ENCODE results near the gene PITPNM2.

DNA sequence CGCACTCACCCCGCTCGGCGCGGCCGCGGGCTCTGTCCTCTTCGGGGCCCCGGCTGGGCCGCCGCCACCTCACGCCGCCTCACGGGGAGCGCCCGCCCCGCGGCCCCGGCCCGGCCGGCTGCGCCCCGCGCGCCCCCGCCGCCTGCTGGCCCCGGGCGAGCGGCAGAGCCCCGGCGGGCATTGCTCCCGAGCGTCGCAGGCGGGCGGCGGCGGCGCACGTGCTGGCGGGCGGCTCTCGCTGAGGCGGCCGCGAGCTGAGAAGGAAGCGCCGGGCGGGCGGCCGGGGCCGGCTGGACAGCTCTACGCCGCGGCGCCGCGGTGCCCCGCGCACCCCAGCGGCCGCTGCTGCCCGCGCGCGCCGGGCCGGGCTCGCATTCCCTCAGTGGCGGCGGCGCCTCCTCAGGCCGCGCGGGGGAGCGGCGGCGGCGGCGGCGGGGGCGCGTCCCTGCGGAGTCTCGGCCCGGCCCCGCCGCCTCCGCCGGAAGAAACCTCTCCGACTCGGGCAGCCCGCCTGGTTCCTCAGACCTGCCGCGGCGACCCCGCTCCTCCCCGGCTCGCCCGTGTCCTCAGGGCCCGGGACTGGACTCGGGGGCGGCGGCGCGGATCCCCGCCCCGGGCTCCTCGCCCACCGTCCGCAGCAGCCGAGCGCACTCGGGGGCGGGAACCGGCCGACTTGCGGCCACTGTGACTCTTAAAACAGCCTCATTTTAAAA lies at the start of gene PITPNM2:
- TF ChIP-seq PHB2 (IDR thresholded peaks at IDR 0.05; ENCODE audit: low read depth) (no peak), MCM2 (IDR thresholded peaks at IDR 0.05; ENCODE audit: low read depth) (no peak), SNAPC5 (CRISPR knock-in tag; IDR thresholded peaks at IDR 0.05) (no peak), ZNF232 (CRISPR knock-in tag; IDR thresholded peaks at IDR 0.05) (no peak), NFE2L1 (tag; IDR thresholded peaks at IDR 0.05; ENCODE audit: borderline replicate concordance, low read depth) (no peak), JUN (IDR thresholded peaks at IDR 0.05; ENCODE audit: borderline replicate concordance, low read depth, low read length) (no peak), JUN (CRISPR knock-in tag; IDR thresholded peaks at IDR 0.05; ENCODE audit: borderline replicate concordance) (no peak), CBFB (CRISPR knock-in tag; IDR thresholded peaks at IDR 0.05) (no peak)
- TF ChIP-seq, protein P1, sequence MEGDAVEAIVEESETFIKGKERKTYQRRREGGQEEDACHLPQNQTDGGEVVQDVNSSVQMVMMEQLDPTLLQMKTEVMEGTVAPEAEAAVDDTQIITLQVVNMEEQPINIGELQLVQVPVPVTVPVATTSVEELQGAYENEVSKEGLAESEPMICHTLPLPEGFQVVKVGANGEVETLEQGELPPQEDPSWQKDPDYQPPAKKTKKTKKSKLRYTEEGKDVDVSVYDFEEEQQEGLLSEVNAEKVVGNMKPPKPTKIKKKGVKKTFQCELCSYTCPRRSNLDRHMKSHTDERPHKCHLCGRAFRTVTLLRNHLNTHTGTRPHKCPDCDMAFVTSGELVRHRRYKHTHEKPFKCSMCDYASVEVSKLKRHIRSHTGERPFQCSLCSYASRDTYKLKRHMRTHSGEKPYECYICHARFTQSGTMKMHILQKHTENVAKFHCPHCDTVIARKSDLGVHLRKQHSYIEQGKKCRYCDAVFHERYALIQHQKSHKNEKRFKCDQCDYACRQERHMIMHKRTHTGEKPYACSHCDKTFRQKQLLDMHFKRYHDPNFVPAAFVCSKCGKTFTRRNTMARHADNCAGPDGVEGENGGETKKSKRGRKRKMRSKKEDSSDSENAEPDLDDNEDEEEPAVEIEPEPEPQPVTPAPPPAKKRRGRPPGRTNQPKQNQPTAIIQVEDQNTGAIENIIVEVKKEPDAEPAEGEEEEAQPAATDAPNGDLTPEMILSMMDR (IDR thresholded peaks at IDR 0.05 in 2 of 3, conservative IDR thresholded peaks at IDR 0.05 in 1 of 3; ENCODE audit: insufficient read depth in 2 of 3, low read depth in 1 of 3, low read length in 3 of 3), result peak in 2 of 3 experiments; percentile 45 to 68; a peak in 4 of 6 replicates

Data from K562 (cell line).